Psoas muscle (tissue), 8 donors: ENCODE measurements around the gene GAS5. TPM values are rescaled to one million over a fixed set of nuclear protein-coding genes. Genes with fewer than 3 reads are reported as not detected.
A peak's percentile ranks its signal among the peaks of the same experiment; 100 is the strongest.
"Not testable (repeated sequence)": the region's sequence is repeated elsewhere in the genome, so short reads cannot be mapped to it uniquely, and the experiment has no call there.

Source experiments
- ATAC-seq, 4 donors: fragments of 200-7000 bp; cut with Tn5 transposase; one replicate each; pipeline ENCODE4 v1.9.1; 2020; ENCODE audit warnings: moderate library complexity in 3 of 4, mild to moderate bottlenecking in 2 of 4
- DNase-seq, 2 donors: peaks; one replicate each; pipeline ENCODE4 v3.0.0-alpha.2; 2020
- H3K27ac ChIP-seq: fragments of 200-600 bp; one replicate; pipeline ENCODE4 v1.8.0; 2022
- H3K27me3 ChIP-seq, 3 donors: fragments of 200-600 bp in 1 of 3; one replicate each; pipeline versions ENCODE4 v1.6.1 to v1.8.0; 2013 to 2022; ENCODE audit warnings: low read length in 2 of 3, mild to moderate bottlenecking in 2 of 3, moderate library complexity in 1 of 3; ENCODE audit not compliant: insufficient read depth in 3 of 3
- H3K36me3 ChIP-seq, 2 donors: fragments of 200-600 bp in 1 of 2; one replicate each; pipeline versions ENCODE4 v1.6.1 to v1.8.0; 2013 to 2022; ENCODE audit warnings: low read depth in 1 of 2, mild to moderate bottlenecking in 1 of 2, moderate library complexity in 1 of 2; ENCODE audit not compliant: insufficient read depth in 1 of 2
- H3K4me1 ChIP-seq: fragments of 200-600 bp; one replicate; pipeline ENCODE4 v1.8.0; 2022
- H3K4me3 ChIP-seq: fragments of 200-600 bp; one replicate; pipeline ENCODE4 v1.8.0; 2022; ENCODE audit warnings: mild to moderate bottlenecking
- H3K9me3 ChIP-seq: fragments of 200-600 bp; one replicate; pipeline ENCODE4 v1.8.0; 2022
- WGBS, 3 donors: extraction: QIAGEN DNeasy Blood & Tissue Kit; methylation state at CpG; one replicate each; pipeline versions ENCODE4 v1.1.6 to v1.1.7; 2013; 5-methylcytosine and 5-hydroxymethylcytosine counted together
- intact Hi-C, 2 donors: fragments of 100-400 bp; cut with DNase I; formaldehyde crosslinking; loops; one replicate each; pipeline versions ENCODE4 v1.11.0 to v1.14.2; 2022
- polyA plus RNA-seq, 3 donors: library from polyadenylated mRNA; stranded (reverse); fragments of 200-250 nt; gene quantifications; one replicate each; pipeline ENCODE4 v1.2.3, GENCODE V29; 2013
- total RNA-seq, 4 donors: library from RNA; stranded (reverse); fragmentation: NEBNext Ultra II Directional in 2 of 4; extraction: Animal tissue kit (Norgen Biotek cat#: 25700) in 2 of 4; gene quantifications; one replicate each; pipeline versions ENCODE4 v1.2.1 to v1.2.4, GENCODE V29; 2021 to 2023
- TF ChIP-seq, protein P1 (sequence below): fragments of 200-600 bp; IDR thresholded peaks from one replicate; pipeline ENCODE4 v1.8.0; 2022; ENCODE audit warnings: antibody characterized with exemption
- donor health status: healthy with polysubstance abuse.
- donor health status: DM: no; HTN: no; CAD: no; lungs with moderate emphysema.
- donor health status: Bipolar disorder and iron deficiency.
- donor health status: healthy.
- donor health status: DM: yes; HTN: yes; CAD: no.
- donor health status: DM: no; HTN: no; CAD: no.
- donor health status: DM: no; HTN: no; CAD: no.
- donor health status: DM: yes; HTN: yes; CAD: no.

The GAS5 gene
- total and polyA plus RNA-seq, 7 donors, result 70.0 to 222 (median 118) TPM

DNA sequence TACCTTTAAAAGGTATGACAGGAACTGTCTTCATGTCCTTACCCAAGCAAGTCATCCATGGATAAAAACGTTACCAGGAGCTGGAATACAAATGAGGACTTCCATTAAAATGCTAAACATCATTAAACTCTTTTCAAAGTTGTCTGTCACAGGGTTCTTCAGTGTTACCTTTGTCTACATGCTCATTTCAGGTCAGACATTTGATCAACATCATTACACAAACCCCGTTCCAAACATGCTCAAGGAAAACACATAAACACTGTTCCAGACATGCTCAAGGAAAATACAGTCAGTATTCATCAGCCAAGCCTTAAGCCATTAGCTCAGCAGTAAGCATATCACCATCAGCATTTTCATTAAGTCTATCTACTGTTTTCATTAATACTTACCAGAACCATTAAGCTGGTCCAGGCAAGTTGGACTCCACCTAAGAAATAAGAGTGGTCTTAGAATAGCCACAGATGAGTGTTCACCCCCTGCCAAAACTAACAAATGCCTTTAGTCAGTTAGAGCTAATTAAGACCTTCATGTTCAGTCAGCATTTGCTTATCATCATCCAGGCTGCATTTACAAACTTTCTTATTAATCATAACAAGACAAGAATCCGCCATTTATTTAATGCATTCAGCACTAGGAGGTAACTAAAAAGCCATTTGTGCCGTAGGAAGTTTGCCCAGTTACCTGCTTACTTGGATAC lies 2.2 kb downstream of the GAS5 start:
- Histone ChIP-seq H3K27ac (peak overlapping the region; percentile 96), H3K27me3 (no peaks in the 10 kb centered on the region), H3K36me3 (peaks cover 4 to 71% of the 10 kb centered on the region in 2 donors), H3K9me3 (no peaks in the 10 kb centered on the region), H3K4me3 (peak overlapping the region; percentile 87), H3K4me1 (peaks cover 30% of the 10 kb centered on the region)
- WGBS, 3 donors, result 35 to 51% (median 50%) methylated on average over 4 of the region's 4 CpGs
- TF ChIP-seq, protein P1, sequence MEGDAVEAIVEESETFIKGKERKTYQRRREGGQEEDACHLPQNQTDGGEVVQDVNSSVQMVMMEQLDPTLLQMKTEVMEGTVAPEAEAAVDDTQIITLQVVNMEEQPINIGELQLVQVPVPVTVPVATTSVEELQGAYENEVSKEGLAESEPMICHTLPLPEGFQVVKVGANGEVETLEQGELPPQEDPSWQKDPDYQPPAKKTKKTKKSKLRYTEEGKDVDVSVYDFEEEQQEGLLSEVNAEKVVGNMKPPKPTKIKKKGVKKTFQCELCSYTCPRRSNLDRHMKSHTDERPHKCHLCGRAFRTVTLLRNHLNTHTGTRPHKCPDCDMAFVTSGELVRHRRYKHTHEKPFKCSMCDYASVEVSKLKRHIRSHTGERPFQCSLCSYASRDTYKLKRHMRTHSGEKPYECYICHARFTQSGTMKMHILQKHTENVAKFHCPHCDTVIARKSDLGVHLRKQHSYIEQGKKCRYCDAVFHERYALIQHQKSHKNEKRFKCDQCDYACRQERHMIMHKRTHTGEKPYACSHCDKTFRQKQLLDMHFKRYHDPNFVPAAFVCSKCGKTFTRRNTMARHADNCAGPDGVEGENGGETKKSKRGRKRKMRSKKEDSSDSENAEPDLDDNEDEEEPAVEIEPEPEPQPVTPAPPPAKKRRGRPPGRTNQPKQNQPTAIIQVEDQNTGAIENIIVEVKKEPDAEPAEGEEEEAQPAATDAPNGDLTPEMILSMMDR, result no peak
- DNase-seq, result no peak
- intact Hi-C loops, result loop anchor here in 1 of 2 donors (5.0 kb wide), 1 partner anchor 43 kb away; the partner anchor contains the start of genes CENPL and DARS2
- ATAC-seq, result no peak

DNA sequence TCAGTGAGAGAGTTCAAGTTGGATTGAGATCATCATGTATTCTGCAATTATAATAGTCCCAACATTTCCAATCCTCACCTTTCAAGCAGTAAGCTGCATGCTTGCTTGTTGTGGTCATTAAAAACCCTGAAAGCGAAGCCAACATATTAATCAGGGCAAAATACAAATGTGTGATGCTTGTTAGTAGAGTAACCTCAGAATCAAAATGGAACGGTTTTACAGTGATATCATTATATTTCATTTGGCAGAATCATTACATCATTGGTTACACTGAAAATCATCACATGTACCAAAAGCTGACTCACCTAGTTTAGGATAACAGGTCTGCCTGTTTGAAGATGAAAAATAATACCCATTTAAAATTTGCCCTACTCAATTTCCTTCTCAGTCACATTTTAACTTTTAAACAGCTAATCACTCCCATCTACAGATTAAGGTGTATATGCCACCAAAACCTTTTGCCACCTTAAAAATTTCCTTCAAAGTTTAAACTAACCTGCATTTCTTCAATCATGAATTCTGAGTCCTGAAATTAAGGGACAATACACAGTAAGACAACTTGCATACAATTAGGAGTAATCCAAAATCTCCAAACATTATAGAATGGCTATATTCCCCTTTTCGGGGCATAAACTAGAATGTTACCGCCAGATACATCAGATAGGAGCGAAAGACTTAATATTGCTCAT lies 3.5 kb downstream of the GAS5 start:
- H3K27me3 ChIP-seq, result no peaks in the 10 kb centered on the region
- TF ChIP-seq, protein P1, result no peak
- intact Hi-C loops, result no loop called here
- H3K27ac ChIP-seq, result peak overlapping the region; percentile 96
- peaks cover 4 to 76% of the 10 kb centered on the region in 2 donors for H3K36me3 ChIP-seq
- H3K4me1 ChIP-seq, result peaks cover 24% of the 10 kb centered on the region
- no peak for ATAC-seq
- H3K9me3 ChIP-seq, result no peaks in the 10 kb centered on the region
- 81 to 83% (median 82%) methylated on average over 5 of the region's 5 CpGs for WGBS, 3 donors
- DNase-seq, result no peak
- peak overlapping the region; percentile 0 for H3K4me3 ChIP-seq

DNA sequence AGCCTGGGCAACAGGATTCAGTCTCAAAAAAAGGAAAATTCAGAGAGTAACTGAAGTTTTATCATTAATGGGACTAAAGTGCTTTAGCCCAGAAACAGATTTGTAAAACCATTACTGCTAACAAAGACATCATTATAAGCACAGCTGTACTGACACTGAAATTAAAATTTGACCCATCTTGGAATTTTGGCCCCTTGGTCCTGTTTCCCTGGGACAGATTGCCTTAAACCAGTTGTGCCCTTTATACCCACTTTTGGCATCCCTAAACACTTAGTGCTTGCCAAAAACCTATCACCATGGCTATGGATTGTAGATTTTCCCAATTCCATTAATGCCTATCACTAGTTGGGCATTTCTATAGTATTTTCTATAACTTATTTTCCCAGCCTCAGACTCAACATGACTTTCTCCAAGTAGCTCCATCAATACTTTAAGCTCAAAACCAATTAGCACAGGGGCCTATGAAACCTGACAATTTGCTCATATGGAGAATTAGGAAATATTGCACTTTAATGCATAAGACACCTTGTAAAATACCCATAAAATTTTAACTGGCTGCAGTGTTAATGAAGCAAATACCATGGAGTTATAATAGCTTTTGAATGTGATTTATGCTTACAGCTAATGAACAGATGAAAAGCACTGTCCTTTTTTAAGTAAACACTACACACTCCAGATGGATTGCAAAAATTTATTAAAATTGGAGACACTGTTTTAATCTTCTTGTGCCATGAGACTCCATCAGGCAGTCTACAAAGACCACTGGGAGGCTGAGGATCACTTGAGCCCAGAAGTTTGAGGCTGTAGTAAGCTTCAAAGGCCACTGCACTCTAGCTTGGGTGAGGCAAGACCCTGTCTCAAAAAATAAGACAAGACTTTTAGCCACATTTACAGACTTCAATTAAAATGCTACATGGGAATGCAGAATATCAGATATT lies 4.3 kb downstream of the GAS5 start:
- no peaks in the 10 kb centered on the region for H3K27me3 ChIP-seq
- no peak for DNase-seq
- H3K27ac ChIP-seq, result peak overlapping the region; percentile 13
- peak overlapping the region; percentile 0 for H3K4me3 ChIP-seq
- TF ChIP-seq, protein P1, result no peak
- peaks cover 4 to 84% of the 10 kb centered on the region in 2 donors for H3K36me3 ChIP-seq
- peaks cover 18% of the 10 kb centered on the region for H3K4me1 ChIP-seq
- H3K9me3 ChIP-seq, result no peaks in the 10 kb centered on the region
- no peak for ATAC-seq
- intact Hi-C loops, result no loop called here

DNA sequence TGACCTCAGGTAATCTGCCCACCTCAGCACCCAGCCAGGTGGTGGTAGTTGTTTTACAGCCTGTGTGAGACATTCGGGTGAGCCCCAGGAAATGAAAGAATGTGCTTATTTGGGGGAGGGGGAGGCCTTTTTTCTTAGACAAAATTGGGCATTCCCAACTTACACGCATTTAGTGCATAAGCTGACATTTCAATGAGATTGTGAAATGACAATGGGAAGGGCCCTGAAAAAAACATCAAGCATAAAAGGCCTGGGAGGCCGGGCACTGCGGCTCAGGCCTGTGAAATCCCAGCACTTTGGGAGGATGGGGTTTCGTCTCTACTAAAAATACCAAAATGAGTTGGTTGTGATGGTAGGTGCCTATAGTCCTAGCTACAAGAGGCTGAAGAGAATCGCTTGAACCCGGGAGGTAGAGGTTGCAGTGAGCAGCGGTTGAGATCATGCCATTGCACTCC lies 5.0 kb downstream of the GAS5 start:
- intact Hi-C loops, result no loop called here
- Histone ChIP-seq H3K36me3 (peaks cover 4 to 91% of the 10 kb centered on the region in 2 donors), H3K27me3 (no peaks in the 10 kb centered on the region), H3K27ac (no peak overlapping the region), H3K4me3 (no peak overlapping the region), H3K9me3 (no peaks in the 10 kb centered on the region), H3K4me1 (peaks cover 18% of the 10 kb centered on the region)
- TF ChIP-seq, protein P1, result no peak
- ATAC-seq (no peak), DNase-seq (no peak)
- 64 to 70% (median 68%) methylated on average over 8 of the region's 8 CpGs for WGBS, 3 donors

DNA sequence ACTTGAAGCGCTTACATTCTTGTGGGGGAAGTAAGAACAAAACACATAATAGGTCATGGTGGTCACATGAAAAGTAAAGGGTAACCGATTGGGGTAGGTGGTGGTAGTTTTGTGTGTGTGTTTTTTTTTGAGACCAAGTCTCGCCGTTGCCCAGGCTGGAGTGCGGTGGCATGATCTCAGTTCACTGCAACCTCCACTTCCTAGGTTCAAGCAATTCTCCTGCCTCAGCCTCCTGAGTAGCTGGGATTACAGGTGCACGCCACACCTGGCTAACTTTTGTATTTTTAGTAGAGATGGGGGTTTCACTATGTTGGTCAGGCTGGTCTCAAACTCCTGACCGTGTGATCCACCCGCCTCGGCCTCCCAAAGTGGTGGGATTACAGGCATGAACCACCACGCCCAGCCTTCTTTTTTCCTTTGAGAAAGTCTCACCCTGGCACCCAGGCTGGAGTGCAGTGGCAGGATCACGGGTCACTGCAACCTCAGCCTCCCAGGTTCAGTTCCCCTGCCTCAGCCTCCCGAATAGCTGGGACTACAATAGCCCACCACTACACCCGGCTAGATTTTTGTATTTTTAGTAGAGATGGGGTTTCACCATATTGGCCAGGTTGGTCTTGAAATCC lies 5.5 kb downstream of the GAS5 start:
- ATAC-seq, H3K4me3 ChIP-seq, H3K27me3 ChIP-seq, H3K27ac ChIP-seq, H3K9me3 ChIP-seq, DNase-seq, intact Hi-C loops: not testable (repeated sequence)
- 81 to 85% (median 81%) methylated on average over 13 of the region's 13 CpGs for WGBS, 3 donors
- peaks cover 18% of the 10 kb centered on the region for H3K4me1 ChIP-seq
- H3K36me3 ChIP-seq, result peaks cover 4 to 97% of the 10 kb centered on the region in 2 donors
